ENCODE data around the gene WDPCP. TPM values are rescaled to one million over a fixed set of nuclear protein-coding genes. Genes with fewer than 3 reads are reported as not detected.
"Not testable (repeated sequence)": the region's sequence is repeated elsewhere in the genome, so short reads cannot be mapped to it uniquely, and the experiment has no call there.

WDPCP gene
- total and polyA plus RNA-seq, 5 donors from 2014 or later: 2.9 to 9.4 (median 3.9) TPM

DNA sequence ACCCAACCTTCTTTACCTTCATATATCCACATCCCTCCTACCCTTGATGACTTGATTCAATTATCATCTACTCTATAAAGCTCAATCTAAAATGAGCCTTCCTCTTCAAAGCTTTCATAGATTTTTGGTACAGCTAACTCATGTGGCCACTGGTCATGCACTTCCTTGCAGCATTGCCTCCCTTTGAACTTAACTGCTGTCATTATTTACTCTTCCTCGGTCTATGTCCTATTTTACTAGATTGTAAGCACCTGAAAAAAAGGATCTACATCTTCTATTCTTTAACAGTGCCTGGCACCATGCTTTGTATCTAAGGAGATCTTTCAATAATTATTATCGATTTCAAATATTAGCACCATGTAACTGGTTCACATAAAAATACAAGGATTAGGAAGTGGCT lies 31.1 kb upstream of the WDPCP start:
- Histone ChIP-seq H3K9me3 (ENCODE audit: control insufficient read depth in 2 of 2, low read length in 2 of 2) (no peaks in the 10 kb centered on the region), H3K4me1 (ENCODE audit: control insufficient read depth, insufficient read depth, low read length, poor library complexity, severe bottlenecking) (no peaks in the 10 kb centered on the region), H3K36me3 (ENCODE audit: control insufficient read depth, insufficient read depth, low read length) (no peaks in the 10 kb centered on the region), H3K4me3 (ENCODE audit: low read depth, low read length) (no peak overlapping the region), H3K27me3 (ENCODE audit: control insufficient read depth, insufficient read depth, low read length) (peaks cover 8% of the 10 kb centered on the region), H3K27ac (ENCODE audit: insufficient read depth, low read length, poor library complexity, severe bottlenecking) (no peak overlapping the region)
- no peak overlapping the region for H3K27ac Mint-ChIP-seq
- no peak for ATAC-seq (ENCODE audit: low read depth in 2 of 2)
- no peaks in the 10 kb centered on the region for H3K36me3 Mint-ChIP-seq
- H3K4me1 Mint-ChIP-seq: peaks cover 0 to 4% (median 0%) of the 10 kb centered on the region in 4 donors
- H3K27me3 Mint-ChIP-seq: peaks cover 35% of the 10 kb centered on the region
- H3K4me3 Mint-ChIP-seq: no peak overlapping the region
- DNase-seq: no peak
- peaks cover 0 to 7% (median 0%) of the 10 kb centered on the region in 7 donors for H3K9me3 Mint-ChIP-seq

DNA sequence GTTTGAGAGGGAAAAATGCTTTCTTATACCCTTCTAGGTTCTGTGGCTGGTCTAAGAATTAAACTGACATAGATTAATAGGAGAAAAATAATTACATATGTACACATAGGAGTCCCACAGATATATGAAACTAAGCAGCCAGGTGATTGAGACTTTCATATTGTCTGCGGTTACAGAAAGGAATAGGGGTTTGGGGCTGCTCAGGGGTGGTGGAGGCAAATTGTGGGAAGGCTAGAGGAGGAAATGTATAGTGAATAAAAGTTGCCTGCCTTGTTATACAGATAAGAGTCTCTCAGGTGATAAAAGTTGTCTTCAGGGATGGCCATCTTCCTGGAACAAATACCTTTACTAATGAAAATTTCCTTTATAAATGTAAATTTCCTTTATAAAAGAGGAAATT lies 29.1 kb upstream of the WDPCP start:
- DNase-seq (no peak), ATAC-seq (ENCODE audit: low read depth in 2 of 2) (no peak)
- no peaks in the 10 kb centered on the region for H3K4me1 Mint-ChIP-seq
- Histone ChIP-seq H3K27me3 (ENCODE audit: control insufficient read depth, insufficient read depth, low read length) (peaks cover 8% of the 10 kb centered on the region), H3K36me3 (ENCODE audit: control insufficient read depth, insufficient read depth, low read length) (no peaks in the 10 kb centered on the region), H3K4me1 (ENCODE audit: control insufficient read depth, insufficient read depth, low read length, poor library complexity, severe bottlenecking) (no peaks in the 10 kb centered on the region), H3K4me3 (ENCODE audit: low read depth, low read length) (no peak overlapping the region), H3K27ac (ENCODE audit: insufficient read depth, low read length, poor library complexity, severe bottlenecking) (no peak overlapping the region), H3K9me3 (ENCODE audit: control insufficient read depth in 2 of 2, low read length in 2 of 2) (no peaks in the 10 kb centered on the region)
- no peaks in the 10 kb centered on the region for H3K36me3 Mint-ChIP-seq
- H3K4me3 Mint-ChIP-seq: no peak overlapping the region
- peaks cover 37% of the 10 kb centered on the region for H3K27me3 Mint-ChIP-seq
- H3K27ac Mint-ChIP-seq: no peak overlapping the region
- H3K9me3 Mint-ChIP-seq: peaks cover 0 to 3% (median 0%) of the 10 kb centered on the region in 7 donors

DNA sequence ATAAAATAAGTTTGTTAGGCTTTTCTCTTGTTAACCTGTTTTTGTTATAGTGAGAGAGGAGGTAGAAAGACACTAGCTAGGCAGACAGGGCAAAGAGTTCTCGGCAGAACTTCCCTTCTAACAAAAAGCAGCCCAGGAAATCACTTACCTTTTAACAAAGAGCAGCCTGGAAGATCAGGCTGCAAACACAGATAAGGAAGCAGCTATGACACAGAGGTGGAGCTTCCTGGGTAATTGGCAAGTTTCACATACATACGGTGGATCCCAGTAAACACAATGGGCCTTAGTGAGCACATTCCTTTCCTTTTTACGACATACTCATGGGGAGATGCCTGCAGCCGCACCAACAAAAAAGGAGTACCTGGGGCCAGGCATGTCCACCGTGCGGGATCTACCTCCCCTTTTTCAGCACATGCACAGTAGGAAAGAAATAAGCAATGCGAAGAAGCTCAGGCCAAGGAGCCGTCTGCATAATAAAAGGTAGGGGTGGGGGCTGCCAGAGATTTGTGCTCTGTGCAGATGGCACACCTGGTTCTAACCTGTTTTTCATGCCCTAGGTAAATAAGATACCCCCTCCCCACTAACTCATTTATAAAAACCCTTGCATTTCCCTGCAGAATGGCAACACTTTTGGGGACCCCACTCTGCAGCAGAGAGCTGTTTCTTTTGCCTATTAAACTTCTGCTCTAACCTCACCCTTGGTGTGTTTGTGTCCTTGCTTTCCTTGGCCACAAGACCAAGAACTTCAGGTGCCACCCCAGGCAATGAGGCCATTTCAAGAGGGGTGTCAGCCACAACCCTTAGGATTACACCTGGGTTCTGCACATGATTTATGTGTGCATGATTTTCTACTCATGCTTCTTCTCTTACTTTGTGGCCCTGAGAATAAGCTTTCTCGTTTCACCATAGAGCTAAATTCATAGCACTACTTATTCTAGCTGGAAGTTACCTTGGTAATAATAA lies 27.0 kb upstream of the WDPCP start:
- Mint-ChIP-seq H3K27me3 (peaks cover 41% of the 10 kb centered on the region), H3K27ac (no peak overlapping the region), H3K9me3 (peaks cover 0 to 3% (median 0%) of the 10 kb centered on the region in 7 donors), H3K36me3 (no peaks in the 10 kb centered on the region), H3K4me1 (no peaks in the 10 kb centered on the region), H3K4me3 (no peak overlapping the region)
- Histone ChIP-seq H3K27ac (ENCODE audit: insufficient read depth, low read length, poor library complexity, severe bottlenecking) (no peak overlapping the region), H3K36me3 (ENCODE audit: control insufficient read depth, insufficient read depth, low read length) (no peaks in the 10 kb centered on the region), H3K27me3 (ENCODE audit: control insufficient read depth, insufficient read depth, low read length) (peaks cover 8% of the 10 kb centered on the region), H3K4me3 (ENCODE audit: low read depth, low read length) (no peak overlapping the region), H3K4me1 (ENCODE audit: control insufficient read depth, insufficient read depth, low read length, poor library complexity, severe bottlenecking) (no peaks in the 10 kb centered on the region), H3K9me3 (ENCODE audit: control insufficient read depth in 2 of 2, low read length in 2 of 2) (no peaks in the 10 kb centered on the region)
- no peak for DNase-seq
- no peak for ATAC-seq (ENCODE audit: low read depth in 2 of 2)

DNA sequence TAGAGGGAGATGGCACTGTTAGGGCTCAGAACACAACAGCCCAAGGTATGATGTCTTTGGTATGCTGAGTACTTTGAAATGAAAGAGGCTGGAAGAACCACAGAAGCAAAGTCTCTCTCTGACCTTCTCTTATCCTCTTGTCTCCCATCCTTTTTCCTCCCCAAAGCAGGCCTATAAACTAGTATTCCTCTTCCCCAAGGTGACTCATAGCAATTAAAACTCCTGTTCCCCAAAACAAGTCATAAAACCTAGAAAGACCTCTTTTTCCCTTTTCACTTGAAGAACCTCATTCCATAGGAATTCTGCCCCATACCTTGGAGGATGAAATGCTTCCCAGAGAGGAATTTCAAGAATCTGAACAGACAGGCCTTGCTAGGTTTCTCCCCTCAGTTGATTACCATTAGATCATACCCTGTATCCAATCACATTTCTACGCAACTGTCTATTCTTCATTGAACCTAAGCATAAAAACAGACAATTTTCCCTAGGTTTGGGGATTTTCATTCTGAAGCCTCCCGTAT lies 26.2 kb upstream of the WDPCP start:
- Mint-ChIP-seq H3K4me3 (no peak overlapping the region), H3K27ac (no peak overlapping the region), H3K36me3 (no peaks in the 10 kb centered on the region), H3K27me3 (peaks cover 39% of the 10 kb centered on the region), H3K9me3 (peaks cover 0 to 3% (median 0%) of the 10 kb centered on the region in 7 donors), H3K4me1 (peaks cover 0 to 6% (median under 1%) of the 10 kb centered on the region in 4 donors)
- peaks cover 8% of the 10 kb centered on the region for H3K27me3 ChIP-seq (ENCODE audit: control insufficient read depth, insufficient read depth, low read length)
- H3K27ac ChIP-seq (ENCODE audit: insufficient read depth, low read length, poor library complexity, severe bottlenecking): no peak overlapping the region
- H3K36me3 ChIP-seq (ENCODE audit: control insufficient read depth, insufficient read depth, low read length): no peaks in the 10 kb centered on the region
- H3K4me3 ChIP-seq (ENCODE audit: low read depth, low read length): no peak overlapping the region
- H3K4me1 ChIP-seq (ENCODE audit: control insufficient read depth, insufficient read depth, low read length, poor library complexity, severe bottlenecking): no peaks in the 10 kb centered on the region
- DNase-seq (no peak), ATAC-seq (ENCODE audit: low read depth in 2 of 2) (no peak)
- H3K9me3 ChIP-seq (ENCODE audit: control insufficient read depth in 2 of 2, low read length in 2 of 2): no peaks in the 10 kb centered on the region

DNA sequence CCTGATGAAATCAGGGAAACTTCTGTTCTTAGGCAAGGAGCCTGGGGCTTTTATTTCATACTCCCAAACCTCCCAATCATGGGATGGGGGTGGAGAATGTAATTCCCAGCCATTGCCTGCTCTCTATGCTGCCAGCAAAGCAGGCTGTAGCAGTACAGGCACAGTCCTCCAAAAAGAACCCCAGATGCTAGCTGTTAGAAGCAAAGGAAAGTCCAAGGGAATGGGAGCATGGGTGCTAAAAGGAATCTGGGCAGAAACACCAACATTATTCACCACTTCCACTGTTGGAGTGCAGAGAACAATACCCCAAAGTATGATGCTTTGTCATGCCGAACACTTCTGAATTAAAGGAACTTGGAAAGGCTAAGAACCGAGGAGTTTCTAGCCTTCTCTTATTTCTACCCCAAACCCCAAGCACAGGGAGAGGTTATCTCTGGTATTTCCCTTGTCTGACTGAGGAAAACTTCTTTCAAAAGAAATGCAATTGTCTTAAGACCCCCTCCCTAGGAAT lies 25.2 kb upstream of the WDPCP start:
- no peaks in the 10 kb centered on the region for H3K9me3 ChIP-seq (ENCODE audit: control insufficient read depth in 2 of 2, low read length in 2 of 2)
- no peaks in the 10 kb centered on the region for H3K4me1 ChIP-seq (ENCODE audit: control insufficient read depth, insufficient read depth, low read length, poor library complexity, severe bottlenecking)
- Mint-ChIP-seq H3K36me3 (no peaks in the 10 kb centered on the region), H3K27ac (no peak overlapping the region), H3K9me3 (peaks cover 0 to 2% (median 0%) of the 10 kb centered on the region in 7 donors), H3K27me3 (peaks cover 34% of the 10 kb centered on the region), H3K4me3 (no peak overlapping the region), H3K4me1 (peaks cover 0 to 6% (median under 1%) of the 10 kb centered on the region in 4 donors)
- ATAC-seq (ENCODE audit: low read depth in 2 of 2): no peak
- no peaks in the 10 kb centered on the region for H3K36me3 ChIP-seq (ENCODE audit: control insufficient read depth, insufficient read depth, low read length)
- no peak for DNase-seq
- H3K27me3 ChIP-seq (ENCODE audit: control insufficient read depth, insufficient read depth, low read length): peaks cover 8% of the 10 kb centered on the region
- no peak overlapping the region for H3K4me3 ChIP-seq (ENCODE audit: low read depth, low read length)
- no peak overlapping the region for H3K27ac ChIP-seq (ENCODE audit: insufficient read depth, low read length, poor library complexity, severe bottlenecking)

DNA sequence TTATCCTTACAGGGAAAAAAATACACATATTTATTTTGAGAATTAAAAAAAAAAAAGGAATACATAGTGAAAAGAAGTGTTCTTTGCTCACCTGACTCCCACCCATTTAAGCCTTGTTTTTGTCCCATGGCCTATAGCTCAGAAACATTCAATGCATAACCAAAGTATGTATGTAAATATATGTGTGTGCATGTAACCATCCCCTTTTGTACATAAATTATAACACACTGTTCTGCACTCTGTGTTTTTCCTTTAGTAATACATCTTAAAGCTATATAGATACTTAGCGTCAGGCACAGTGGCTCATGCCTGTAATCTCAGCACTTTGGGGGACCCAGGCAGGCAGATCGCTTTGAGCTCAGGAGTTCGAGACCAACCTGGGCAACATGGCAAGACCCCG lies 22.2 kb upstream of the WDPCP start:
- H3K9me3 Mint-ChIP-seq: no peaks in the 10 kb centered on the region
- H3K4me3 Mint-ChIP-seq: no peak overlapping the region
- no peak for ATAC-seq (ENCODE audit: low read depth in 2 of 2)

DNA sequence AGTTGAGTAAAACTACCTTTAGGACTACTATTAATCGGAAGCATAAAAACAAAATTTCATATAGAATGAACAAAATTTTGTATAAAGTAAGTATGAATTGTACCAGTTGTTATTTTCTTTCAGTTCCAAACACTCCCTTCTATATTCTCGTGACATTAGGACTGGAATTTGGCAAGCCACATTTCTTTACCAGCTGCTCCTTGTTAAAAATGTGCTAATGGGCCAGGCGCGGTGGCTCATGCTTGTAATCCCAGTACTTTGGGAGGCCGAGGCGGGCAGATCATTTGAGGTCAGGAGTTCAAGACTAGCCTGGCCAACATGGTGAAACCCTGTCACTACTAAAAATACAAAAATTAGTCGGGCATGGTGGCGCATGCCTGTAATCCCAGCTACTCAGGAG lies 20.6 kb upstream of the WDPCP start:
- not testable (repeated sequence) for H3K9me3 ChIP-seq (ENCODE audit: control insufficient read depth in 2 of 2, low read length in 2 of 2); H3K27me3 Mint-ChIP-seq; DNase-seq; H3K4me3 ChIP-seq (ENCODE audit: low read depth, low read length); ATAC-seq (ENCODE audit: low read depth in 2 of 2); H3K27ac ChIP-seq (ENCODE audit: insufficient read depth, low read length, poor library complexity, severe bottlenecking); H3K4me1 Mint-ChIP-seq; H3K27ac Mint-ChIP-seq; H3K27me3 ChIP-seq (ENCODE audit: control insufficient read depth, insufficient read depth, low read length); H3K4me3 Mint-ChIP-seq; H3K4me1 ChIP-seq (ENCODE audit: control insufficient read depth, insufficient read depth, low read length, poor library complexity, severe bottlenecking); H3K9me3 Mint-ChIP-seq
- H3K36me3 Mint-ChIP-seq: peaks cover 24% of the 10 kb centered on the region
- peaks cover 36% of the 10 kb centered on the region for H3K36me3 ChIP-seq (ENCODE audit: control insufficient read depth, insufficient read depth, low read length)

More for the DNA sequence above, 22.2 kb upstream of the WDPCP start:
- Mint-ChIP-seq H3K4me1 (peaks cover 0 to 6% (median under 1%) of the 10 kb centered on the region in 4 donors), H3K36me3 (peaks cover 13% of the 10 kb centered on the region), H3K27me3 (peaks cover 17% of the 10 kb centered on the region), H3K27ac (no peak overlapping the region)
- Histone ChIP-seq H3K36me3 (ENCODE audit: control insufficient read depth, insufficient read depth, low read length) (peaks cover 19% of the 10 kb centered on the region), H3K27me3 (ENCODE audit: control insufficient read depth, insufficient read depth, low read length) (no peaks in the 10 kb centered on the region), H3K9me3 (ENCODE audit: control insufficient read depth in 2 of 2, low read length in 2 of 2) (no peaks in the 10 kb centered on the region), H3K4me1 (ENCODE audit: control insufficient read depth, insufficient read depth, low read length, poor library complexity, severe bottlenecking) (no peaks in the 10 kb centered on the region), H3K27ac (ENCODE audit: insufficient read depth, low read length, poor library complexity, severe bottlenecking) (no peak overlapping the region), H3K4me3 (ENCODE audit: low read depth, low read length) (no peak overlapping the region)
- no peak for DNase-seq

Measured in CD4-positive, CD25-positive, alpha-beta regulatory T cell (primary cell).